Right lobe of liver (tissue), 6 donors: ENCODE data around the gene THAP8. TPM values are rescaled to one million over a fixed set of nuclear protein-coding genes. Genes with fewer than 3 reads are reported as not detected.
A peak's percentile ranks its signal among the peaks of the same experiment; 100 is the strongest.

Experiments
- ATAC-seq, 4 donors: fragments of 200-7000 bp; cut with Tn5 transposase; one replicate each; pipeline ENCODE4 v1.9.1; 2020; ENCODE audit warnings: mild to moderate bottlenecking in 4 of 4, moderate library complexity in 4 of 4
- DNase-seq, 3 donors: peaks; one replicate each; pipeline ENCODE4 v3.0.0-alpha.2; 2020
- H3K27ac ChIP-seq, 3 donors: fragments of 200-600 bp; one replicate each; pipeline ENCODE4 v1.8.0; 2022
- H3K27me3 ChIP-seq, 2 donors: fragments of 200-600 bp; one replicate each; pipeline ENCODE4 v1.8.0; 2022
- H3K36me3 ChIP-seq, 4 donors: fragments of 200-600 bp; sonication (generic) in 1 of 4; one replicate each; pipeline versions ENCODE4 v1.5.1 to v1.8.0; 2017 to 2022; ENCODE audit warnings: control low read depth in 1 of 4
- H3K4me1 ChIP-seq, 4 donors: fragments of 200-600 bp; sonication (generic) in 1 of 4; one replicate each; pipeline versions ENCODE4 v1.5.1 to v1.8.0; 2017 to 2022; ENCODE audit warnings: control low read depth in 1 of 4
- H3K4me3 ChIP-seq, 3 donors: fragments of 200-600 bp; one replicate each; pipeline ENCODE4 v1.8.0; 2022
- H3K9me3 ChIP-seq, 4 donors: fragments of 200-600 bp; sonication (generic) in 1 of 4; one replicate each; pipeline versions ENCODE4 v1.5.1 to v1.8.0; 2017 to 2022; ENCODE audit warnings: control low read depth in 1 of 4
- CTCF ChIP-seq, 4 donors: fragments of 200-600 bp in 3 of 4; fragments of 450-650 bp in 1 of 4; IDR thresholded peaks; one replicate each; pipeline versions ENCODE4 v1.5.1 to v1.8.0; 2016 to 2022; ENCODE audit warnings: antibody characterized with exemption in 4 of 4, mild to moderate bottlenecking in 2 of 4
- POLR2A ChIP-seq: fragments of 450-650 bp; IDR thresholded peaks from one replicate; pipeline ENCODE4 v1.6.1; 2017; ENCODE audit warnings: antibody characterized with exemption, mild to moderate bottlenecking
- WGBS: methylation state at CpG from one replicate; pipeline ENCODE4 v1.1.6; 2018; ENCODE audit warnings: low coverage, low lambda C conversion rate; ENCODE audit not compliant: insufficient coverage; ENCODE audit errors: missing lambda C conversion rate; 5-methylcytosine and 5-hydroxymethylcytosine counted together
- intact Hi-C, 2 donors: fragments of 100-400 bp; cut with DNase I; formaldehyde crosslinking; loops; one replicate each; pipeline versions ENCODE4 v1.11.2 to v1.14.1; 2022
- total RNA-seq, 6 experiments: library from RNA; depleted of rRNA in 2 of 6; stranded (reverse); fragments of >200 nt in 2 of 6; fragmentation: NEBNext Ultra II Directional in 3 of 6; extraction: Animal tissue kit (Norgen Biotek cat#: 25700) in 3 of 6; gene quantifications; one replicate each; pipeline versions ENCODE4 v1.1.0 to v1.2.4, GENCODE V29; 2016 to 2023
- donor health status: DM: no; HTN: yes; CAD: no.
- donor health status: DM: no; HTN: no; CAD: no.
- donor health status: DM: no; HTN: no; CAD: no.
- donor health status: DM: no; HTN: yes; CAD: no.
- donor health status: DM: no; HTN: yes; CAD: no.

THAP8 gene
- total RNA-seq, 6 experiments from 2014 or later, result 2.5 to 9.0 (median 4.2) TPM

DNA sequence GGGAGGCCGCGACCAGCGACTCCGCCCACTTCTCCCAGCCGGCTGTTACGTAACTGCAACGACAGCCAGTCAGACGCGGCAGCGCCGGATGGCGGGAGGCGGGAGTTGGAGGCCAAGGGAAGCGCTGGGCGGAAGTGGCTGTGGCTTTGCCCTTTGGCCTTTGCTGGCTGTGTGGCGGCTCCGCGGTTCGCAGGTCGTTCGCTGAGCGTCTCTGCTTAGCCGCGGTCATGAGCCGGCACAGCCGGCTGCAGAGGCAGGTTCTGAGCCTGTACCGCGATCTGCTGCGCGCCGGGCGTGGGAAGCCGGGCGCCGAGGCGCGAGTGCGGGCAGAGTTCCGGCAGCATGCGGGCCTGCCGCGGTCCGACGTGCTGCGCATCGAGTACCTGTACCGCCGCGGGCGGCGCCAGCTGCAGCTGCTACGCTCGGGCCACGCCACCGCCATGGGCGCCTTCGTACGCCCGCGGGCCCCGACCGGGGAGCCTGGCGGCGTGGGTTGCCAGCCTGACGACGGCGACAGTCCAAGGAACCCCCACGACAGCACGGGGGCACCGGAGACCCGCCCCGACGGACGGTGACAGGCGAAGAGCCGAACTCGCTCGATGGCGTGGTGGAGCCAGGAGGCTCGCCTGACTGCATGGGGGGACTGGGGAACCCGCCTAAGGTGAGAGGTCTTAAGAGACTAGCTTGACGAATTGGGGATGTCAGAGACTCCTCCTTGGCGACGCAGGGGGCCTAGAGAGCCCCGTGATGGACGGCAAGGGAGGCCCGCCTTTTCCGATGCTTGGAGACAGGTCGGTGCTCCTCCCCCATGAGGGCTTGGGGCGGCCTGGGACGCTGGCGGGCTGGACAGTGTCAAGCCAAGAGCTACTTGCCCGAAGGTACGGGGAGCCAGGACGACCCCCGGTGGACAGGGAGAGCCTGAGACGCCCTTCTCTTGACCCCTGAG, 58.8 kb downstream of the THAP8 start, which contains the start of gene SDHAF1:
Gene SDHAF1 (plus strand): TSS at position 141 of the 946 bp plus-strand sequence. CDS start 87 bp downstream, at position 228.
- DNase-seq (peak; percentile 98 to 99 (median 99)), ATAC-seq (peak; percentile 88 to 93 (median 92))
- no peaks in the 10 kb centered on the region for H3K9me3 ChIP-seq
- WGBS, result no CpG with 5 or more reads among the region's 97 CpGs
- intact Hi-C loops, result no loop called here
- H3K27me3 ChIP-seq, result no peaks in the 10 kb centered on the region
- H3K27ac ChIP-seq, result peak within 1 kb of the TSS; percentile 25 to 88 (median 73)
- no peaks in the 10 kb centered on the region for H3K36me3 ChIP-seq
- peak within 1 kb of the TSS; percentile 68 to 97 (median 94) for H3K4me3 ChIP-seq
- H3K4me1 ChIP-seq, result peaks cover 0 to 30% (median 12%) of the 10 kb centered on the region in 4 donors
- peak; percentile 87 for TF ChIP-seq POLR2A
- TF ChIP-seq CTCF (IDR thresholded peaks at IDR 0.05), result peak in 2 of 4 donors; percentile 5 to 10

- H3K4me3 ChIP-seq, result peak overlapping the region; percentile 68 to 97 (median 94)
- ATAC-seq (peak in 1 of 4 donors; percentile 5), DNase-seq (no peak)
- WGBS, result 39% methylated on average over 24 of the region's 49 CpGs
- no peaks in the 10 kb centered on the region for H3K27me3 ChIP-seq
- TF ChIP-seq POLR2A (no peak), CTCF (IDR thresholded peaks at IDR 0.05) (no peak)
- peaks cover 0 to 20% (median 6%) of the 10 kb centered on the region in 4 donors for H3K4me1 ChIP-seq
- intact Hi-C loops, result no loop called here
- peak overlapping the region in 1 of 3 donors; percentile 88 for H3K27ac ChIP-seq
- no peaks in the 10 kb centered on the region for H3K36me3 ChIP-seq
- no peaks in the 10 kb centered on the region for H3K9me3 ChIP-seq
Measured at GRCh38 chr19:35993923-35994598, 60.0 kb downstream of the THAP8 start.

DNA sequence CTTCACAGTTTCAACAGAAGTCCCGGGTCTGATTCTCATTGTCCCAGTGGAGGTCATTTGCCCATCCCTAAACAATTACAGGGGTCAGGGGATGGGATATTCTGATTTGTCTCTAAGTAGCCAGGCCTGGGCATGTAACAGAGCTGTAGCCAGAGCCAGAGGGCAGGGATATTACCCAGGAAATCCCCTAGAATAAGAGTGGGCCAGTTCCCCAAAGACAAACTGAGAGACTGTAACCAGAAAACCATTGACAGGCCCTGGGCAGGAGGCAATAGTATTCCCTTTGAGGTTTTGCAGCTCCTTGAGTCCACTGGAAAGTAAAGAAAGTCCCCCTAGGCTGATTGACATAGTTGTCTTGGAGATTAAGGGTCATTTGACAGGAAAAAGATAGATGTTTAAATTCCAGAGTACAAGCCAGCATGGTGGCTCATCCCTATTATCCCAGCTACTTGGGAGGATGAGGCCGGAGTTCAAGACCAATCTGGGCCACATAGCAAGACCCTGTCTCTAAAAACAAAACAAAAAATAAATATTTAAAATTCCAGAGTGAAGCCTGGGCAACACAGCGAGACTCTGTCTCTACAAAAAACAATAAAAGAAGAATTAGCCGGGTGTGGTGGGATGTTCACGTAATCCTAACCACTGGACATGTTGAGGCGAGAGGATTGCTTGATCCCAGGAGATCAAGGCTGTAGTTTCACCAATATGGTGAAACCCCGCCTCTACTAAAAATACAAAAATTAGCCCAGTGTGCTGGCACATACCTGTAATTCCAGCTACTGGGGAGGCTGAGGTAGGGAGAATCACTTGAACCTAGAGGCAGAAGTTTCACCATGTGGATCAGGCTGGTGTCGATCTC, 60.9 kb downstream of the THAP8 start:
- peaks cover 0 to 14% (median 4%) of the 10 kb centered on the region in 4 donors for H3K4me1 ChIP-seq
- ATAC-seq (no peak), DNase-seq (no peak)
- TF ChIP-seq POLR2A, result no peak
- no peak for TF ChIP-seq CTCF (IDR thresholded peaks at IDR 0.05)
- H3K27me3 ChIP-seq, result no peaks in the 10 kb centered on the region
- 92% methylated on average over 6 of the region's 8 CpGs for WGBS
- no peaks in the 10 kb centered on the region for H3K36me3 ChIP-seq
- H3K9me3 ChIP-seq, result no peaks in the 10 kb centered on the region
- H3K4me3 ChIP-seq, result no peak overlapping the region
- no peak overlapping the region for H3K27ac ChIP-seq
- intact Hi-C loops, result no loop called here
